Fibroblast of villous mesenchyme (primary cell): Measurements from ENCODE around the gene OPALIN. TPM values are rescaled to one million over a fixed set of nuclear protein-coding genes. Genes with fewer than 3 reads are reported as not detected.
"Not testable (repeated sequence)": the region's sequence is repeated elsewhere in the genome, so short reads cannot be mapped to it uniquely, and the experiment has no call there.

Experiments
- DNase-seq: peaks from one replicate; pipeline ENCODE4 v3.0.0-alpha.2; 2010; ENCODE audit warnings: low read depth
- H3K4me3 ChIP-seq: 2 replicates; pipeline ENCODE4 v1.5.1; 2011; ENCODE audit warnings: low read depth, mild to moderate bottlenecking, low read length
- total RNA-seq: library from RNA; depleted of rRNA; stranded (reverse); fragments of >200 nt; gene quantifications from 2 replicates; pipeline ENCODE4 v1.2.3, GENCODE V29; 2012
- TF ChIP-seq, protein P1 (sequence below): IDR thresholded peaks from 2 replicates; pipeline ENCODE4 v1.5.1; 2012; ENCODE audit warnings: low read depth, mild to moderate bottlenecking, low read length; ENCODE audit not compliant: insufficient read depth

Gene OPALIN
- total RNA-seq, 1 donor = not detected

DNA sequence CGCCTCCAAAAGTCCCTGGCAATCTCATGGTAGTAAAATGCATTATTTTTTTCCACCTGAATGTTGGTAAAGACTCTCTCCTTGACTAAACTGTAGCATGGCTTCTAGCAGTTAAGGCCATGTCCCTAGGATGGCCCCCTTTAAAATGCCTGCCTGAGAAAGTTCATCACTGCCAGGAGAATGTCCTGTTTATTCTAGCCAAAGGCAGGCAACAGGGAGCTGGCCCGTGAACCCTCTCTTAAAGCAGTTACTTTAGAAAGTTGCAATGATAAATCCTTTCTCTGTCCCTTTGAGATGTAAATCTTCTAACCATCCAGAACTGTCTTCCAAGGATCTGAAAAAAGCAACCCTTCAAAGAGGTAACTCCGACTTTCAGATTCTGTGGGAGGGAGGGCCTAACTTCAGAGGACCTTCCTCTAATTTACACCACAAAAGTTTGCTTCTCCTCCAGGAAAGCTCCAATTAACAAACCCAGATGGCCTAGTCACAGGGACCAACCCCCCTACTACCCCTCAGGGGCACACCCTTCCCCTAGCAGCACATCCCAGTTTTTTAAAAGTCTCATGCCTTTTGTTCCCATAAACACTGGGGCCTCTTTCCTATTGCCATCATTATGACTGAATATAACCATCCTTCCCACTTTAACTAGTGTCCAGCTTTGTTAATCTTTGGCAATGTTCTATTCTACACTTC is 49.0 kb downstream of the OPALIN start:
- H3K4me3 ChIP-seq = no peak overlapping the region
- TF ChIP-seq, protein P1, sequence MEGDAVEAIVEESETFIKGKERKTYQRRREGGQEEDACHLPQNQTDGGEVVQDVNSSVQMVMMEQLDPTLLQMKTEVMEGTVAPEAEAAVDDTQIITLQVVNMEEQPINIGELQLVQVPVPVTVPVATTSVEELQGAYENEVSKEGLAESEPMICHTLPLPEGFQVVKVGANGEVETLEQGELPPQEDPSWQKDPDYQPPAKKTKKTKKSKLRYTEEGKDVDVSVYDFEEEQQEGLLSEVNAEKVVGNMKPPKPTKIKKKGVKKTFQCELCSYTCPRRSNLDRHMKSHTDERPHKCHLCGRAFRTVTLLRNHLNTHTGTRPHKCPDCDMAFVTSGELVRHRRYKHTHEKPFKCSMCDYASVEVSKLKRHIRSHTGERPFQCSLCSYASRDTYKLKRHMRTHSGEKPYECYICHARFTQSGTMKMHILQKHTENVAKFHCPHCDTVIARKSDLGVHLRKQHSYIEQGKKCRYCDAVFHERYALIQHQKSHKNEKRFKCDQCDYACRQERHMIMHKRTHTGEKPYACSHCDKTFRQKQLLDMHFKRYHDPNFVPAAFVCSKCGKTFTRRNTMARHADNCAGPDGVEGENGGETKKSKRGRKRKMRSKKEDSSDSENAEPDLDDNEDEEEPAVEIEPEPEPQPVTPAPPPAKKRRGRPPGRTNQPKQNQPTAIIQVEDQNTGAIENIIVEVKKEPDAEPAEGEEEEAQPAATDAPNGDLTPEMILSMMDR = no peak
- no peak for DNase-seq

DNA sequence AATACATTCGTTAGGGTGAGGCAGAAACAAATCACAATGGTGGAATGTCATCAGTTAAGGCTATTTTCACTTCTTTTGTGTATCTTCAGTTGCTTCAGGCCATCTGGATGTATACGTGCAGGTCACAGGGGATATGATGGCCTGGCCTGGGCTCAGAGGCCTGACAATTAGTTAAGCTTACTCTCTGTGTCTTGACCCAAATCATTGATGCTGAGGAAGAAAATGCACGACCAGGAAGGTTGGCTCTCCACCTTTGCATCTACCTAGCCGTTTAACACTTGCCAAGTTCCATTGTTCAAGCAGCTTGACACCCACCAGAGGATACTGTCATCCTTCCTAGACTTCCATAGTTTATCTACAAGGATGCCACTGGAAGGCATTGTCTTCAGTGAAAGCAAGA is 49.9 kb downstream of the OPALIN start:
- not testable (repeated sequence) for DNase-seq

DNA sequence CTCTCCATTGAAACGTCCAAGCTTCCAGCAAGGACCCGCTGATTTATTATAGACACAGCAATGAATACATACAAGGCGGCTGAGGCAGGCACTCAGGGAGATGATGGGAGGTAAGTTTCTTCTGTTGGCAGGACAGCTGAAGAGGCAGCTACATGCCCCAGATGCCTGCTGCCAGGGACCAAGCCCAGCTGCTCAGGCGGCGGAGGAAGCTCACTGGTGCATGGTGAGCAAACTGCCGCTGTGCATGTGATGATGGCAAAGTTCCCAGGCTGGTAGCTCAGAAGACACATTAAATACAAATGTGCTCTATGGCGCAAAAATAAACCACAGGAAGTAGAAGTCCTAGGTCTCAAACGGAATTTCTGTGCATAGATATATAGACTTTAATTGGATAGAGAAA is 52.3 kb downstream of the OPALIN start:
- no peak for DNase-seq
- TF ChIP-seq, protein P1 = no peak
- H3K4me3 ChIP-seq = no peak overlapping the region

More for the DNA sequence above, 49.9 kb downstream of the OPALIN start:
- H3K4me3 ChIP-seq = not testable (repeated sequence)

DNA sequence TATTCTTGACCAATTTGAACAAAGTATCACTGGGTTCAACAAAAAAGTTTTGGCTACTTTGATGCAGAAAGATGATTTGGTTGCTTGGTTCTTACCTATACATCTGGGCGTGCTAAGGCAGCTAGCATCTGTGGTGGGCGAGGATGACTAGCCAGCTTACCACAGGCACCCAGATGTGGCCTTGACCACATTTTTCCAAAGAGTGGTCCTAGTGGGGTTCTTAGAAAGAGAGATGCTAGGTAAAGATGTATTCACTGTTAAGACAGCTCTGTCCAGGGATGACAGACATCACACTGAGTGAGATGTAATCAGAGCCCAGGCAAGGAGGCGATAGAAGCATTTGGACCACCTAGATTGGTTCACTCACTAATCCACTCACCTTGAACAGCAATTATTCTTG is 53.8 kb downstream of the OPALIN start:
- DNase-seq = no peak
- TF ChIP-seq, protein P1 = no peak
- H3K4me3 ChIP-seq = no peak overlapping the region

DNA sequence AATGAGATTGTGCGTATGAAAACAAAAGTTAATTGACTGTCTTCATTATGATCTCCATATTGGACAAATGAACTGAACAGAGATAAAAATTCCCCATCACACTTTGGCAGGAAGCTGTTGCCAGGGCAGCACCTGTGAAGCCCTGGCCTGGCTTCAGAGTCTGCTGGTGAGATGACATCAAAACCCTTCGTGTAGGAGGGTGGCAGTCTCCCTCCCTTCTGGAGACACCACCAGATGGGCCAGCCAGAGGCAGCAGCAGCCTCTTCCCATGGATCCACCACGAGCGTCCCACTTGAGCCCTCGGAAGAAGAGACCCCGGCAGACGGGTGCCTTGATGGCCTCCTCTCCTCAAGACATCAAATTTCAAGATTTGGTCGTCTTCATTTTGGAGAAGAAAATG is 54.6 kb downstream of the OPALIN start, which contains the start of gene DNTT:
Gene DNTT (plus strand): TSS at position 205 of the 400 bp plus-strand sequence. CDS start 64 bp downstream, at position 269.
- TF ChIP-seq, protein P1 = no peak
- DNase-seq = no peak

DNA sequence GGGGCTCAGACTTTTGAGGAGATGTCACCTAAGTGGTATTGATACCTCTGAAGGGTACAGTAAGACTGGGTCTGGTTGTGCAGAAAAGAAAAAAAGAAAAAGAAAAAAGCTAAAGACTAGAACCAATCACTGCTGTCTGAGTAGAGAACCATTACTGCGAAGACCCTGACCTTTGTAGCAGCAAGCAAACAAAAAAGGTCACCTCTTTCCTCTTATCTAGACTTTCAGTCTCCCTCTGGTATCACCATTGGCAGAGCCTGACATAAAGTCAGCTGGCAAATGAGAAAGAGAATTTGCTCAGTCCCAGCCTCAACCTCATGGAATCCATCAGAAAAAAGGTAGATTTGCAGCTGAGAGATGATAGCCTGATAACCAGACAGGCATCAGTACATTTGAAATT is 57.2 kb downstream of the OPALIN start:
- TF ChIP-seq, protein P1 = no peak
- DNase-seq = no peak

More for the DNA sequence above, 54.6 kb downstream of the OPALIN start, which contains the start of gene DNTT:
- no peak within 1 kb of the TSS for H3K4me3 ChIP-seq

DNA sequence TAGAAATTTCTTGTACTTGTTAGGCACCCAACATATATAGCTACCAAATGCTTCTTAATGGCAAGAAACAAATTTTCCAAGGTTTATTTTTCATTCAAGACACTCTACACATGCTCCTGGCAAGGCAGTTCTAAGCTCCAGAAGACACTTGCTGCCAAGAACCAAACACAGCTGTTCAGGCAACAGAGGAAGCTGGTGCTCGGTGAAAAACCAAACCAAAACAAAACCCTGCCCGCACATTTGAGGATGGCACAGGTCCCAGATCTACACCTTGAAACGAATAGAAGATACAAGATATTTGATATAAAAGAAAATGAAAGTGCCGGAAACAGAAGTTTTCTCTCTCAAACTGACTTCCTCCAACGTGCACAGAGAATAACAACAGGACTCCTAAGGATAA is 59.4 kb downstream of the OPALIN start:
- DNase-seq = no peak
- TF ChIP-seq, protein P1 = no peak
- no peak overlapping the region for H3K4me3 ChIP-seq

More for the DNA sequence above, 57.2 kb downstream of the OPALIN start:
- H3K4me3 ChIP-seq = no peak overlapping the region
